Subcutaneous adipose tissue (tissue), 4 donors: ENCODE data around the gene FRMD6. TPM values are rescaled to one million over a fixed set of nuclear protein-coding genes. Genes with fewer than 3 reads are reported as not detected.

Source experiments
- CTCF ChIP-seq: fragments of 450-650 bp; IDR thresholded peaks from one replicate; pipeline ENCODE4 v1.5.1; 2016; ENCODE audit warnings: low read depth, mild to moderate bottlenecking, control low read depth, antibody characterized with exemption, moderate library complexity
- small RNA-seq: library from RNA; depleted of rRNA; stranded (forward); fragments of <200 nt; gene quantifications from one replicate; pipeline ENCODE3, GENCODE V24; 2016
- total RNA-seq, 4 donors: library from RNA; depleted of rRNA; stranded (reverse); fragments of >200 nt; gene quantifications; one replicate each; pipeline ENCODE4 v1.1.0, GENCODE V29; 2016

The FRMD6 gene
- total RNA-seq, 4 donors from 2014 or later, result 14.1 to 19.4 (median 18.2) TPM

GRCh38 chr14:51744372-51745130 is 92.8 kb downstream of the FRMD6 start:
- TF ChIP-seq CTCF, result no peak

GRCh38 chr14:51750542-51750941 is 98.8 kb downstream of the FRMD6 start:
- TF ChIP-seq CTCF, result no peak

GRCh38 chr14:51759950-51760349 is 108.2 kb downstream of the FRMD6 start:
- TF ChIP-seq CTCF, result no peak

- TF ChIP-seq CTCF, result no peak
Observed at GRCh38 chr14:51774209-51774608, 122.5 kb downstream of the FRMD6 start.

GRCh38 chr14:51776102-51776894 is 124.6 kb downstream of the FRMD6 start:
- no peak for TF ChIP-seq CTCF

- TF ChIP-seq CTCF, result no peak
Observed at GRCh38 chr14:51780006-51780692, 128.4 kb downstream of the FRMD6 start.

Small RNA genes lying within 50 kb of the gene (small RNA-seq; reads per million reads assigned to genes)
- not detected for gene OR7E159P
- not detected for gene RNA5SP385
- gene RNU6-301P, result not detected

Other genes with a start within 250 kb of the FRMD6 start
- 100 to 1,000 TPM in 2 of 4 donors, 10 to 100 TPM in 2; 54.8 to 130 (median 102) TPM for gene GNG2, start 208.7 kb downstream of the FRMD6 start, total RNA-seq